HG03280 (cell line): ENCODE results near the gene MAPK6.
"Not testable (repeated sequence)": the region's sequence is repeated elsewhere in the genome, so short reads cannot be mapped to it uniquely, and the experiment has no call there.

ENCODE experiments used
- ATAC-seq: cut with Tn5 transposase; IDR thresholded peaks from one replicate; pipeline ENCODE4 v1.9.1; 2021; ENCODE audit warnings: mild to moderate bottlenecking, moderate library complexity; ENCODE audit not compliant: unreplicated experiment

Gene MAPK6

DNA sequence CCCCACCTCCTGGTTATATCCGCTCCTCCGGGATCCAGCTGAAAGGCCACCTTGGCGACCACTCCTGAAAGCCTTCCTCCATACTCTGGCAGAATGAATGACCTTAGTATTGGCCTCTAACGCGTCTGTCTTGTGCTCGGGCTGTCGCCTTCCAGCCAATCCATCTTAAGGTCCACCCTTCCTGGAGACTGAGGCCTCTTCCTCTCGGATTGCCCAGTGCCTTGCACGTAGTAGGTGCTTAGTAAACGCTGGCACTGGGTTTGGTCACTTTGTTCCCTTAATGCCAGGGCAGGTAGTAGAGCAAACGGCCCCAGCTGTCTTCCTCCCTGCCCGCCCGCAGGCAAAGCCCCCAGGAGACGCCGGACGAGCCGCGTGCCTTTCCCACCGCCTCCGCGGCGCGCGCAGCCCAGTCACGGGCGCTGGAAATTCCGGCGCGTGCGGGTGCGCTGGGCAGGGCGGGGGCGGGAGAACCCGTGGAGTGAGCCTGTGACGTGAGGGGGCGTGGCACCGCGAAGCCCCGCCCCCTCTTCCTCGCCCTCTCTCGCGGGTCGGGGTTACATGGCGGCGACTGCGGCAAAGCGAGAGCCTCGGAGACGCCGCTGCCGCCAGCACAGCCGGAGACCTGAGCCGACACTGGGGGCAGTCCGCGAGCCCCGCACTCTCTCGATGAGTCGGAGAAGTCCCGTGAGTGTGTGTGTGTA is at the start of gene MAPK6:
MAPK6 (plus strand) TSS at position 527 of the 701 bp plus-strand sequence. CDS start 27,242 bp downstream, outside the sequence.
- ATAC-seq, result peak; percentile 77

DNA sequence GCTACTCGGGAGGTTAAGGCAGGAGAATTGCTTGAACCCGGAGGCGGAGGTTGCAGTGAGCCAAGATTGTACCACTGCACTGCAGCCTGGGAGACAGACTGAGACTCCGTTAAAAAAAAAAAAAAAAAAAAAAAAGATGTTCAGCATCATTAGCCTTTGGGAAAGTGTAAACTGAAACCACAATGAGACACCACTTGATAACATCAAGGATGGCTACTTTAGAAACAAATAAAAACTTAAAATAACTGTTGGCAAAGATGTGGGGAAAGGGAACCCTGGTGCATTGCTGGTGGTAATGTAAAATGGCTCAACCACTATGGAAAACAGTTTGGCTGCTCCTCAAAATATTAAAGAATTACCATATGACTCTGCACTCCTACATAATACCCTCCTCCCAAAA is 49.3 kb upstream of the MAPK6 start:
- no peak for ATAC-seq

DNA sequence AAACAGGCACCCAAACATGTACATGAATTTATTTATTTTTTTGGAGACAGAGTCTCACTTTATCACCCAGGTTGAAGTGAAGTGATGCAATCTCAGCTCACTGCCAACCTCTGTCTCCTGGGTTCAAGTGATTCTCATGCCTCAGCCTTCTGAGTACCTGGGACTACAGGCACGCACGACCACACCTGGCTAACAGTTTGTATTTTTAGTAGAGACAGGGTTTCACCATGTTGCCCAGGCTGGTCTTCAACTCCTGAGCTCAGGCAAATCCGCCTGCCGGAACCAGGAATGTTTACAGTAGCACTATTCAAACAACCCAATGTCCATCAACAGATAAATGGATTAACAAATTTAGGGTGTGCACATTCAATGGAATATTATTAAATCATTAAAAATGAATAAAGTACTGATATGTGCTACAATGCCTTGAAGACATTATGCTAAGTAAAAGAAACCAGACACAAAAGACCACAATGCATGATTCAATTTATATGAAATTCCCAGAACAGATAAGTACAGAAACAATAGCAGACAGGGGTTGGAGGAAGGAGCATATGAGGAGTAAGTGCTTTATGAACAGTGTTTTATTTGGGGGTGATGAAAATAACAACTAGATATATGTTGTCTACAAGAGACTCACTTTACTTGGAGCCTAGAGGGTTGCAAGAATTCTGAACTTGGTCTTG is 48.7 kb upstream of the MAPK6 start:
- ATAC-seq, result no peak

DNA sequence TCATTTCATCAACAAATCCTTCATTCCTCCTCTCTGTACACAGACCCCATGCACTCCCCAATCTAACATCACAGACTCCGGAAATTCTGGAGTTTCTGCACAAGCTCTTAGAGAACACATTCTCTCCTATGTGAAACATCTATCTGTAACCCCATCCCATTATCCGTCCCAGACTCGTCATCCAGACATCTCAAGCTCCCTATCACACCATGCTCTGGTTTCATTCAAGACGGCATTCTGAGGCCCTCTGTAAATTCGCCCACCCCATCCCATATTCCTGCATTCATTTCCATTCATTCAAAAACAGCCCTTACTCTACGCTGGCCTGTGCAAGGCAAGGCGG is 48.0 kb upstream of the MAPK6 start:
- no peak for ATAC-seq

DNA sequence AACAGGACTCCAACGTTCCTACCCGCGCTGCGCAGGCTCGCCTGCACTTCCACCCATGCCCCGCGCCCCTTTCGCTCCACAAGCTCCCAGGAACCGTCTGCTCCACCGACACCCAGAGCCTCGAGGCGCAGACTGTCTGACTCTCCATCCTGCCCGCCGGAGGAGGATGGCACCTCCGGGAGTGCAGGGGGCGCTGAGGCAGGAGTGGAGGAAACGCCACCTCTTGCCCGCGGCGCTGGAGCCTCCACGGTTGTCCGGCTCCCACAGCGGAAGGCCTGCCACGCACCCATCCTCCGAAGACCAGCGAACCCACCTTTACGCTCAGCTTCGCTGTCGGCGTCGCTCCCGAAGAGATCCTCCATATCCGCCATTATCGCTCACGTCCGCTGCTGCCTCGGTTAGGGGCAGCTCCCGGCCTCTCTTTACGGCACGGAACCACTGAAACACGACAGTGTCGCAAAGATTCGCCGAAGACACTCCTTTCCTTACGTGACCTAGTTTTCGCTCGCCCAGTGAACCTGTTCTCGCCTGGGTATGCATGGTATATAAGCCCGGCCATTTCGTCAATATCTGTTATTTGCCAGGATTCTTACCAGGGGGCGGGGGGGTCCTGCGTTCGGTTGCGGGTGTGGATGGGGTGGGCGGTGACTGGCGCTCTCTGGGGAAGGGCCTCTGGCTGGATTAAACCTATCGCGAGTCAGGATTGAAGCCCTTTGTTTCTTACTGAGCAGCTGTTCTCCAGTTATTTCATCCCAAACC is 47.5 kb upstream of the MAPK6 start, which contains the start of gene LEO1:
LEO1 (minus strand) TSS at position 404 of the 759 bp plus-strand sequence; CDS start at position 371, 33 bp downstream.
- peak; percentile 86 for ATAC-seq

DNA sequence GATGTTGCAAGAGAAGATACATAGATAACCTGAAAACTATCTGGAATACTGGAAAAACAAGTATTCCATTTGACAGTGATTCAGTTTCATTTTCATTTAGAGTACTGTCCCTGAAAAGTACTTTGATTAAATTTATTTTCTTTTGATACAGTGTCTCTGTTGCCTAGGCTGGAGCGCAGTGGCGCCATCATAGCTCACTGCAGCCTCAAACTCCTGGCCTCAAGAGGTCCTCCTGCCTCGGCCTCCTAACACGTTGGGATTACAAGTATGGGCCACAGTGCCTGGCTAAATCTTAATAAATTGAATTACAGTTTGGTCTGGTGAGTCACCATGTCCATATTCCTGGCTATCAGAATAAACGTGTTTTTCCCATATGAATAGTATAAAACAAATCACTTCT is 45.8 kb upstream of the MAPK6 start:
- ATAC-seq, result no peak

DNA sequence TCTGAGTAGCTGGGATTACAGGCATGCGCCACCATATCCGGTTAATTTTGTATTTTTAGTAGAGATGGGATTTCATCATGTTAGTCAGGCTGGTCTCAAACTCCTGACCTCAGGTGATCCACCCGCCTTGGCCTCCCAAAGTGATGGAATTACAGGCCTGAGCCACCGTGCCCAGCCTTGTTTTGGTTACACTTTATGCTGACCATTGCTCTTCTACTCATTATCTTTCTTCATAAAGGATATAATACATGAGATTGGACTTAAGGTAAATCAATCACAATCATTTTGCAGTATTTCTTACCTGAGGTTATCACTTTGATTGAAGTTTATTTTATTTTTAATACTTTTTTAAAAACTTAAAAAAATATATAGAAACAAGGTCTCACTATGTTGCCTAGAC is 45.2 kb upstream of the MAPK6 start:
- ATAC-seq, result no peak

DNA sequence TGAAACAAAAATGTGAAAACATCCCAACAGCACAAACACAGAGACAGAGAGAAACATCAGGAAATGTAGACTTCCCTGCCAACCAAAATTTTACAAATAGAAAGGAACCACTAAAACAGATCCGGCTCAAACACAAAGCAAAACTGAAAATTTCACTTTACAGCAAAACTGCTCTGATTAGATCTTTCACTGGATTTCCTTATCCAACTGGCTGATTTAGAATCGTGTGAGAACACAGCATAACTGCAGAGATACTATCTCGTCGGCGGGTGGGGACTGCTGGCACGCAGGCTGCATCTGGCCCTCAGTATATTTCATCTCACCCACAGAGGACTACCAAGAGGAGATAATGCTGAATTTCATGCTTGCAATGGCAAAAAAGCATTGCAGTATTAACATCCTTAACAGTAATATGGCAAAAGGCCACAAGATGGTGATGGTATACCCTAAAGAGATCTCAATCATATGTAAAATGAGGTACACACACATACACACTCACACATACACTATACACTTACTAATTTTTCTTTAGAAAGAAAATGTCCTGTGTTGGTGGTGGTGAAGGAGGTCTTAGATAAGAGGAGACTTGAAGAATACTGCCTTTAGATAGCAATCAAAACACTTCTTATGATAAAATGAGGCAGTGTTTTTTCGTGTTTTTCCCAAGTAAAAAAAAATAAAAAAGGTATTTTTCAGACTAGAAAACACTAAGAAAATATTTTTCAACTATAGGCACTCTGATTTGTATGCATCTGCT is 36.8 kb upstream of the MAPK6 start:
- ATAC-seq, result peak; percentile 86

DNA sequence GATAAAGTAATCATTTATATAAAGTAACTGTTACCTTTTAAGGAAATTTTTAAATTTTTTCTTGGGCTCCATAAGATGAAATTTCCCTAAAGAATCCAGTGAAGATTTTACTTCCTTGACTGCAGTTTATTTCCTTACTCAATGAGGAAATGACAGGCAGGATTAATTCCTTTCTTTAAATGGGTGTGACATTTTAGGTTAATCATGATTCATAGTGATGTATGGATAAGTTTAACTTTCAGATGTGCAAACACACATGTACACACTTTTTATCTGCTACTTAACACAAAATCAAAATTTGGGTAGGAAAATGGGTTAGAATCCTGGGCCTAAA is 36.3 kb upstream of the MAPK6 start:
- no peak for ATAC-seq

DNA sequence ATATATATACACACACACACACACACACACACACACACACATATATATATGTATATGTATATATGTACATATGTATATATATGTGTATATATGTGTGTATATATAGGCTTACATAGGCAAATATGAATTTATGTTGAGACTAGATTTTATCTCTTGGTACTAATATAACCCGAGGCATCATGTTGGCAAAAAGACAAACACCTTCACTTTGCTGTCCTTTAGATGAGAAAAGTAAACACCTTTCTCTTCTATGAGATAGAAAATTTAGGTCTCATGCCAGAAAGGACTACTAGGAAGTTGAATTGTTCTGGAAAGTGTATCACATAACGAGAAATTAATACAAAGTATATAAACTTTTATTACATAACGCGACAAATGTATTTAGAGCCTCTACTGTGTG is 27.9 kb upstream of the MAPK6 start:
- ATAC-seq, result no peak

DNA sequence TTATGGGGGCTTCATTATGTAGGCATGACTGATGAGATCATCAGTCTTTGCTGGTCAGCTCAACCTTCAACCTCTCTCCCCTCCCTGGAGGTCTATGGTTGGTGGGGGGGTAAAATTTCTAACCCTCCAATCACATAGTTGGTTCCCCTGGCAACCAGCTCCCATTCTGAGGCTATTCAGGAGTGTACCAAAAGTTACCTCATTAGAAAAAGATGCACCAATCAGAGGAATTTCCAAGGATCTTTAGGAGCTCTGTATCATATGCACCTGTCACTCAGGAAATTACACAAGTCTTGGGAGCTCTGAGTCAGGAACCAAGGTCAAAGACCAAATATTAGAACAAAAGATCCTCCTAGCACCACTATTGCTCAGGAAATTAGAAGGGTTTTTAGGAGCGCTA is 26.1 kb upstream of the MAPK6 start:
- ATAC-seq, result no peak

DNA sequence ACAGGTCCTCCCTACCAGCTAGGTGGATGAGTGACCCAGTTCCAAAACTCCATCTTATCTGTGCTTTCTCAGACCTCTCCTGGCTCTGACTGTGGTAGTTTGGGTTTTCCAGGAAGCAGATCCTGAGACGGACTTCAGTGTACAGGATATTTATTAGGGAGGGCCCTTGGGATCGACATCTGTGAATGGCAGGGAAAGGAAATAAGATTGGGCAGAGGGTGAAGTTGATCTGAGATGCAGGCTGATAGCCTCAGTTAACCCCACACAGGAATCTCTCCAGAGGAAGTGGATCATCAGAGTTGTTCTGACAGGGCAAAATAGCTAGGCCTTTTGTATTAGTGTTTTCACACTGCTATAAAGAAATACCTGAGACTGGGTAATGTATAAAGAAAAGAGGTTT is 16.7 kb upstream of the MAPK6 start:
- ATAC-seq, result no peak

DNA sequence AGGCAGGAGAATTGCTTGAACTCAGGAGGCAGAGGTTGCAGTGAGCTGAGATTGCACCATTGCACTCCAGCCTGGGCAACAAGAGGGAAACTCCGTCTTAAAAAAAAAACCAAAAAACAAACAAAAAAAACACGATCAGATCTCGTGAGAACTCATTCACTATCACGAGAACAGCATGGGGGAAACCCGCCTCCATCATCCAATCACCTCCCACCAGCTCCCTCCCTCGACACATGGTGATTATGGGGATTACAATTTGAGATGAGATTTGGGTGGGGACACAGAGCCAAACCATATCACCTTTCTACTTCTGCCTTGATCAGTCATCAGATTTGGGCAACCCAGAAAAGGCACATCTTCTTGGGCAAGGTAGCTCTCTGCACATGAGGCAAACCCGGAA is 15.9 kb upstream of the MAPK6 start:
- ATAC-seq, result not testable (repeated sequence)

DNA sequence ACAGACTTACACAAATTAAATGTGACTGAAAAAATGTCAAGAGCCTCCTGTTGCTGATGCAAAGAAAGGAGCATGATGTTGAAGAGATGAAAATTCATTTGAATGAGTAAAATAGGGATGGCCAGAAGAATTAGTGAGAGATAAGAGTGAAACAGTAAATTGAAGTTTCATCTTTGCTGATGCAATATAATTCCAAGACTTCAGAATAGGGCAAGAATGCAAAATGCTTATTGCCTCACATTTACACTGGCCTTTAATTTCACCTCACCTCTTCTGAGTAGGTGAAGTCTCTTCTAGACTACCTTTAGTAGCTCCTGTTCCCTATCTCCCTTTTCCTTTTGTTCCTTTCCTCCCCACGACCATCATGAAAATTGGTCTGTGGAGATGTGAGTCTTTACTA is 15.3 kb upstream of the MAPK6 start:
- no peak for ATAC-seq

DNA sequence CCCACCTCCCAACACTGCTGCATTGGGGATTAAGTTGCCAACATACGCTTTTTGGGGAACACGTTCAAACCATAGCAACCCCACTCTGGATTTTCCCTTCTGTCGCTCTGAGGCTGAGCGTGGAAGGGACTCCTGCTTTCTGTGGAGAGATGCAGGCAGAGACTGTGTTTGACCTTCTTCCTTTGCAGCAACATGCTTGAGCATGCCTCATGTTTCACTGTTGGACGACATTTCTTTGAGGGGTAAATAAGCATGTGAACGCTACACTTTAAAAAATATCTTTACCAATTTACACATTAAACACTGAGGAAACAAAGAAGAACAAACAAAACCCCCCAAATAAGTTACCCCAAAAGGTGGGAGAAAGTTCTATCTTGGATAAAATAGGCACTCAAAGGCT is 14.2 kb upstream of the MAPK6 start:
- no peak for ATAC-seq

DNA sequence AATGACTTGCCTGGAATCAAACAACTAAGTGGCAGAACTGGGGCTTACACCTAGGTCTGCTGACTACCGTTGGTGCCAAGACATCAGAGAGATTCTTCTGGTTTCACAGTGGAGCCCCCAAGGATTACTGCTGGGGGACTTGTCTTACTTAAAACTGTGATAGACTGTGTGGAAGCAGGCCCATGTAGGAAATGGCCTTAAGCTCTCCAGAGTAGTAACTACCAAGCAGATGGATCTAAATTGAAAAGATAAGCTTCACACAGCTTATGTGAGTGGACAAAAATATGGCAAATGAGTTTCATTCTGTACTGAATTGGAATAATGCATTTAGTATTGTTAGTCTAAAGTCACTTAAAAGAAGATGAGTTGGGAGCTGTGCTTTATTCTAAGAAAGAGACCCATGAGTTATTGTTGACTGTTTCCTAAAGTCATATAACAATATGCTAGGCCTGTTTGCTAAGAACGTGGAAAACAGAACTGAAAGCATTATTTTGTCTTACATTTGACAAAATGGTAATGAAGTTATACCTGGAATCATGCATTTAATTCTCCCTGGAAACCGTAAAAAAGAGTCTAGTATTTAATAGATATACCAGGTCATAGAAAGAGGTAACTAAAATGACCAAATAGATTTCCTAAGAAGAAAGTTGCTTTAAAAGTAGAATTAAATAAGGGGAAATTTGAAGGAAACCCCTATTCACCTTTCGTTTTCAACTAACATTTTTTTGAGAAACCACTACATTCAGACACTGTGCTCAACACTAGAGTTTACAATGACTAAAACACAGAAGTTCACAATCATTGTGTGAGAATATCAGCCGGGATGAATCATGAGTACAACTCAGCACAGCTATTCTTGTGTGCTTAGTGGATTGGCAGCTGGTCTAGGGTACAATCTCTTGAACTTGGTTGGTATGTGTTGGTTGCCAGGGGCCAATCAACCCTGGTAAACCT is 13.0 kb upstream of the MAPK6 start:
- peak; percentile 65 for ATAC-seq

DNA sequence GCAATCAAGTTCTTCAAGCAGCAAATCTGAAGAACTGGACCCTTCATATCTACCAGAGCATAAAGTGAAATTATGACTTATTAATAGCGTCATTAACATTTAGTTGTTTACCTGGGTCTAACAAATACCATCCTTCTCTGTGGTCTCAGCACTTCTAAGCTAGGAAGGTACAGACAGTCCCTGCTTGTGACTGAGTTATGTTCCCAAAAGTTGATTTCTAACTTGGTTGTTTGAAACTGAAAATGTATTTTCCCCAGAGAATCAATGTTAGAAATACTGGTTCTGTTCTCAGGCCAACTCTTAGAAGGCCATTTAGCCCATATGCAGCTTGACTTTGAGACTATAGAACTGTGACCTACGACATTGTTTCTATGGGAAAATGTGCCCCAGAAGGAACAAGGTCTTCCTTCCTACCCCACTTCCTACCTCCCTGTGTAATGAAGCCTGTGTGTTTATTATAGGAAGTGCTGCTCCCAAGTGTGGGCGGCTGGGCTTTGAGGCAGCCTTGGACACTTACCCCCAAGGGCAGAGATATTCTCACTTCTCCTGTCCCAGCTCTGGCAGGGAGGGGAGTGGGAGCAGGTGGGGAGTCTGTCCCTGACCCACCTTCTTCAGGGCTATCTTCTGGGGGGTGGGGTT is 12.2 kb upstream of the MAPK6 start:
- peak; percentile 35 for ATAC-seq

DNA sequence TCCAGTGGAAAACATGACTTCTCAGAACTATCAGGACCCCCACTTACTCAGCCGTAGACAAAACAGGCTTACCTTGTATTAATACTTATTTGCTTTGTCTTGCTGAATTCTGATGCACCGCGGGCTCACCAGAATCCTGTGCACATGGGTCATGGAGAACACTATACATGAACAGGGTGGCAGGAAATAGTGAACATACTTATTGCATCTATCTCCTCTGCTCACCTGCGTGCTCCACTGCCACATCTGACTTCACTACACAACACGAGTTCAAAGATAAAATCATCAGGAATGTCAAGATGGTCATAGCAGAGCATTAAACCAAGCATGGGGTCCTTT is 10.7 kb upstream of the MAPK6 start:
- ATAC-seq, result no peak

DNA sequence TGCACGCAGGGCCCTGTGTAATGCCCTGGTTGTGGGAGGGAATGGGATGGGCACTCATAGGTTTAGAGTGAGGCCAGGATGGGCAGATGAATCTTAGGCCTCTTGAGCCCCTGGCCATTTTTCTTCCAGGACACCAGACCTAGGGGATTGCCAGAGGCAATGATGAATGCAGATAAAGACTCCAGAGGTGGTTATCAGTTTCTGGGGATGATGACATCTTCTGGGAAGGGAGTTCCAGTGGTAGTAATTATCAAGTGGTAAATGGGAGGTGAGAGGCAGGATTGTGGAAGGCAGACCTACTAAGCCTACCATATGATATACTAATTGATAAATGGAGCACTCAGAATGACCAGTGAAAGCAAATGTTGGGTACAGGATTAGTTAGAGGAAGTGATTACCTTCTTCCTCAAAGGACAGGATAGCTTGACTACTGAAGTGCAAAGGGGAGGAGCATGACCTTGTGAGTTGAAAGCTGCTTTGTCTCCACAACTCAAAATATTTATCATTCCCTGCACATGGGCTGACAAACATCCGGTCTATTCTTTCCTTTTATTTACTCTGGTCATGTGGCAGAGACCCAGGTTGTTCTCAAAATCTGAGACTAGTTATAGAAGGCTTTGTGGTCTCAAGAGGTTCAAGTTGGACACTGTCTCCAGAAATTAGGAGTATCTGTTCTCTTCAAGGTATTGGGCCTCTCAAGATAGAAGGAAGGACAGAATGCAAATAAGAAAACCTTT is 10.2 kb upstream of the MAPK6 start:
- no peak for ATAC-seq
